ENCODE measurements around the gene TMEM126A.
"Not testable (repeated sequence)": the region's sequence is repeated elsewhere in the genome, so short reads cannot be mapped to it uniquely, and the experiment has no call there.

The TMEM126A gene

DNA sequence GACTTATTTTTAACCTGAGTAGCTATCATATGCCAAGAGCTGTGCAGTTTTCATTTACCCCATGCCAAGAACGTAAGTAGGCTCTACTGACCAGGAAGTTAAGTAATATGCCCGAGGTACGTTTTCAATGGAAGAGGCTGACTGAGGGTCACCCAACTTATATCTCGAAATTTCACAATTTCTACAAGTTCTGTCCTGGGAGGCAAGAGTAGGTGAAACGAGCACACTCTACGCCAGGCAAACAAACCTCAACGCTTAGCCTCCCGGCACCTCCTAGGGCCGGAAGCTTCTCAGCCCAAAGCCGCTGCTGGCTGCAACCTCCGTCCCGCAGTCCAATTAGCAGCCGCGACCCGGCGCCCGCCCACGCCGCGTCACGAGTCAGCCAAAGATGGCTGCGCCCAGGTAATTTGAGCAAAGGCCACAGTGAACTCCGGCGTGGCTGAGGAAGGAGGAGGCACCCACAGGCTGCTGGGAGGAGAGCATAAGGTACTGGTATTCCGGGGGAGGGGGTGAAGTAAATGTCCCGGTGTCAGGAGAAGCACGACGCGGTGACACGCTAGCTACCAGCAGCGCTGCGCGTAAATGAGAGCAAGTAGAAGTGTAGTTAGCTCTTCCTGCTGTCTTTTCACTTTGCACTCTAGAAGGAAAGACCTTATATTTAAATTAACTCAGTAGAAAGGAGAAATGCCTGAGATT is at the start of gene TMEM126A:
TMEM126A (plus strand) TSS at position 364 of the 696 bp plus-strand sequence. CDS start 2,289 bp downstream, outside the sequence.
- DNase-seq = peak; percentile 84

DNA sequence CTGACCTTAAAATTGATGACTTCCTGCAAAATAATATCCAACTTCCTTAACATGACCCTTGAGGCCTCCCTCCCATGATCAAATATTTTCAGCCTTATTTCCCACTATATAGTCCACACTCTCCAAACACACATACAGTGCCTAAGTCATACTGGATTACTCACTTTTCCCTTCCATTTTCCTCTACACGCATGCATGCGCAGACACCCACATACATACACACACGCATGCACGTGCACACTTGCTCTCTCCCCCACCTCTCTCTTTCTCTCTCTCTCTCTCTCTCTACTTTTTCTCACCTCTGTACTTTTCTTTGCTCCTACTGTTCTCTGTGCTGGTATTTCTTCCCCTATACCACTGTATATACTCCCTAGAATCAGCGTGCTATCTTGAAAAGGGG is 48.7 kb upstream of the TMEM126A start:
- no peak for DNase-seq

GRCh38 chr11:85602526-85603213 is 45.1 kb upstream of the TMEM126A start:
- no peak for DNase-seq

GRCh38 chr11:85603220-85603619 is 44.5 kb upstream of the TMEM126A start:
- DNase-seq = no peak

GRCh38 chr11:85606237-85606636 is 41.5 kb upstream of the TMEM126A start:
- DNase-seq = not testable (repeated sequence)

- DNase-seq = not testable (repeated sequence)
Observed at GRCh38 chr11:85608621-85609020, 39.1 kb upstream of the TMEM126A start.

DNA sequence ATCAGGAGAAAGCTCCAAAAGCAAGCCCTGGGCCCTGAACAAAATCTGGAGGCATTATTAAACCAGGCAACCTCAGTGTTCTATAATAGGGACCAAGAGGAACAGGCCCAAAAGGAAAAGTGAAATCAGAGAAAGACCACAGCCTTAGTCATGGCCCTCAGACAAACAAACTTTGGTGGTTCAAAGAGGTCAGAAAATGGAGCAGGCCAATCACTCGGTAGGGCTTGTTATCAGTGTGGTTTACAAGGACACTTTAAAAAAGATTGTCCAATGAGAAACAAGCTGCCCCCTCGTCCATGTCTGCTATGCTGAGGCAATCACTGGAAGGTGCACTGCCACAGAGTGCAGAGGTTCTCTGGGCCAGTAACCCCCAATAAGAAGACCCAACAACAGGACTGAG is 38.5 kb upstream of the TMEM126A start:
- DNase-seq = not testable (repeated sequence)

DNA sequence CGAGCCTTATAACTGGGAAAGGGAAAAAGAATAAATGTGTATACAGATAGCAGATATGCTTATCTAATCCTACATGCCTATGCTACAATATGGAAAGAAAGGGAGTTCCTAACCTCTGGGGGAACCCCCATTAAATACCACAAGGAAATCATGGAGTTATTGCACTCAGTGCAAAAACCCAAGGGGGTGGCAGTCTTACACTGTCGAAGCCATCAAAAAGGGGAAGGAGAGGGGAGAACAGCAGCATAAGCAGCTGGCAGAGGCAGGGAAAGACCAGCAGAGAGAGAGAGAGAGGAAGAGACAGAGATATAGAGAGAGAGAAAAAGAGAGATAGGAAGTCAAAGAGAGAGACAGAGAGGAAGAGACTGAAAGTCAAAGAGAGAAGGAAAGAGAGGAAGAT is 36.1 kb upstream of the TMEM126A start:
- not testable (repeated sequence) for DNase-seq

- no peak for DNase-seq
Observed at GRCh38 chr11:85619499-85619898, 28.3 kb upstream of the TMEM126A start.

DNA sequence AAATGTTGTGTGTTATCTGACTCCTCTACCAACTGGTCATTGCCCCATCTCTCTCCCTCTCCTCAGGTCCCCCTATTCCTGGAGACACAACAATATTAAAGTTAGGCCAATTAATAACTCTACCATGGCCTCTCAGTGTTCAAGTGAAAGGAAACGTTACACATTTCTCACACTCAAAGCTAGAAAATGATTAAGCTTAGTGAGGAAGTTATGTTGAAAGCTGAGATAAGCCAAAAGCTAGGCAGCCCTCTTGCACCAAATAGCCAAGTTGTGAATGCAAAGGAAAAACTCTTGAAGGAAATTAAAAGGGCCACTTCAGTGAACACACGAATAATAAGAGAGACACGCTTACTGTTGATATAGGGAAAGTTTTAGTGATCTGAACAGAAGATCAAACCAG is 27.5 kb upstream of the TMEM126A start:
- no peak for DNase-seq

GRCh38 chr11:85626496-85626895 is 21.3 kb upstream of the TMEM126A start:
- DNase-seq = peak; percentile 42

- DNase-seq = peak; percentile 6
Observed at GRCh38 chr11:85627332-85627997, 20.3 kb upstream of the TMEM126A start, which contains the start of gene DLG2. DLG2 (minus strand) TSS chr11:85627344.

DNA sequence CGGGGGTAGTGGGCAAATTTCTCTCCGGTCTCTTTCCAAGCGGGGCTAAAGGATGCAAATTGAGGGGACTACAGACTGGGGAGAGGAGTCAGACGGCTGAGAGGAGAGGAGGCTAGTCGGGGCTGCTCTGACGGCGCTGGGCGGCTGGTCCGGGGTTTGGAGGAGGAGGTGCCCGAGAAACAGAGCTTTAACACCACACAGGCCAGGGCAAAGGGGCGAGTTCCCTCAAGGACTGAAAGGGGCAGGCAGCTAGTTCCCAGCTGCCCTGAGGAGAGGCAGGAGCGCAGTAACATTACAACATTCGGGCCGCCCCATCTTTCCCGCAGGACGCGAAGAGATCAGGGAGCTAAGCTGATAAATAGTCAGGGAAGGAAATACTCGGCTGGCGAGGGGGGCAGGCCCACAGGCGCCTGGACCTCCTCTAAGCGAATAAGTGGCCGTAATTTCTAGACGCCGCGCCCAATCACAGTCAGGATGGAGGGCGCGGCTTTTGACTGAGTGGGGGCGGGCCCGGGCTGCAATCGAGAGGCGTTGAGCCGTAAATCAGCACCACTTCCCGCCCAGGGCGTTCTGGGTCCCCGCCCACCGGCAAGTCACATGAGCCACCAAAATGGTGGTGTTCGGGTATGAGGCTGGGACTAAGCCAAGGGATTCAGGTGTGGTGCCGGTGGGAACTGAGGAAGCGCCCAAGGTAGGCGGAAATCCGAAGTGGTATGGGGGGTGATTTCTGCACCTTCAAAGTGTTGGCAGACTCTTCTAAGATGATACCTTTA is 19.6 kb upstream of the TMEM126A start, which contains the start of gene TMEM126B:
TMEM126B (plus strand) TSS at position 596 of the 773 bp plus-strand sequence; CDS start at position 611, 15 bp downstream.
- DNase-seq = peak; percentile 98

GRCh38 chr11:85628771-85629341 is 18.9 kb upstream of the TMEM126A start:
- DNase-seq = no peak

- no peak for DNase-seq
Observed at GRCh38 chr11:85634747-85635146, 13.0 kb upstream of the TMEM126A start.

DNA sequence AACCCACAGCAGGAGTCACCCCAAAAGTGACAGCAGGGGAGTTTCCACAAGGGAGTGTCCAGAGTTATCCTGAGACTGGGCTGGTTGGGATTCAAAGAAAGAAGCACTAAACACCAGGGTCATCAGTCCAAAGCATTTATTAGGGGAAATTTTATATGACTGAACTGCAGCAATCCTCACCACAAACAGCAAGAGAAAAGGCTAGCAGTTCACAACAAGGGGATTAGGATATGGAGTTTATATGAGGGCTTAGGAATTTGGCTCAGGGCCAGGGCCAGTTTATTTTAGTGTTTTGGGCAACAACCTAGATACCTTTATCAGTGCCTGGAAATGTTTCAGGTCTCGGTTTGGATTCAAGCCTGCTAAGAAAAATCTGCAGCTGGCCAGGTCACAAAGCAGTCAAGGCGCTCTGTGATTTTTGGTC is 4.6 kb upstream of the TMEM126A start:
- DNase-seq = no peak

DNA sequence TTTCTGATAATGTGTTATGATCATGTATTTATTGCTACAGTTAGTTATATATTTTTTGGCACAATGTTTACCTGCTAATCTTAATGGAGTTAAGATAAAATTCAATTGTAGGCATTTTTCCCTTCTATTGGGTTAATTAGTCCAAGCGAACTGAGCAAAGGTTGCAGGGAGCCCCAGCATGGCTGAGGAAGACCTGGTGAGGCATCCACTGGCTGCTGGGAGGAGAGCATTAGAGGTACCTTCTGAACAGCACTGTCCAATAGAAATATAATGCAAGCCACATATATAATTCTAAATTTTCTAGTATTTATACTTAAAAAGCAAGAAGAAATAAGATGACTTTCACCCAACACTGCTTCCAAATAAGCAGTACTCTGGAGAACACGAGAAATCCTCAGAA is 689 bp upstream of the TMEM126A start:
- DNase-seq = no peak

- no peak for DNase-seq
Observed at GRCh38 chr11:85651118-85651517, 3.4 kb downstream of the TMEM126A start.

DNA sequence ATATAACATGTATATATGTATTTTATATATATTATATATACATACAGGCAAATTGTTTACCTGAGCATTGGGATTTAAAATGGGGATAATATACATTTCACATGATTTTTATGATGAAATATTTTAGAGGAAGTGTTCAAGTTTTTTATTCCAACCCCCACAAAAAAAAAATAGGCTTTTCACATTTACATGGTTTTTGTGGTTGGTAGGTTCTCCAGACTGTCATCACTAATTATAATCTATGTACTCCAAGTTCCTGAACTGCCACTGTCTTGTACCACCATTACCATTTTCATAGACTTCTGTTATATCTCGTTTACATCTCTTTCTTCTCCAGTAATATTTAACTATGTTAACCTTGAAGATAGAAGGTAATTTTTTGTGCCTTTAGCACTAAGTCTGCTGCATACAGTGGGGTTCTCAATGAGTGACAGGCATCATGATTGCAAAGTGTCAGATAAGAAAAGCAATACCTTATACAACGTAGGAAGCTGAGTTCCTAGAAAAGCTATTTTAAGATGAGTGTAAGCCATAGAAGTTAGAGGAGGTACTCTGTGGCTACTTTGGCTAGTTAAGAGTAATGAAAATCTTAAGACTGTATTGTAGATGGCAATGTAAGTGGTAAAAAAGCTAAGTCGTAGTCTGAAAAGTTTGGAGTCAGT is 5.2 kb downstream of the TMEM126A start:
- DNase-seq = no peak

- DNase-seq = not testable (repeated sequence)
Observed at GRCh38 chr11:85654343-85654742, 6.6 kb downstream of the TMEM126A start.

- DNase-seq = no peak
Observed at GRCh38 chr11:85656777-85657176, 9.0 kb downstream of the TMEM126A start.

DNA sequence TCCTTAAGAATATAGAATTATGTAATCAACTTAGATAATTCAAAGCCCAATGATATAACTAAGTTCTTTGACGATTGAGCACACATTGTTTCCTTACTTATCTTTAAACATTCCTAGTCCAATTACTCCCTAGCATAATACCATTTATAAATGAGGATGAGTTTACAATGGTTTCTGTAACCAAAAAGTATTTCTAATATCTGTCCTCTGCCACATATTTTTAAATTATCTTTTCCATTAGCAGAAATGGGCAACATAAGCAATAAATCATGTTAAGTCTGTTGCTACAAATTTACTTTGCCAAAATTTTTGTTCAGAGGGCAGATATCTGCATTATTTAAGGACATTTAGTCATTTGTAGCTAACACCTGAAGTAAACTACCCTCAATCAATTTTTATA is 10.4 kb downstream of the TMEM126A start:
- DNase-seq = no peak
